HG02981 (cell line): ENCODE data around the gene NR4A3.
"Not testable (repeated sequence)": the region's sequence is repeated elsewhere in the genome, so short reads cannot be mapped to it uniquely, and the experiment has no call there.

Experiments used
- ATAC-seq: cut with Tn5 transposase; IDR thresholded peaks from one replicate; pipeline ENCODE4 v1.9.1; 2021; ENCODE audit warnings: mild to moderate bottlenecking, moderate library complexity; ENCODE audit not compliant: unreplicated experiment

Gene NR4A3

DNA sequence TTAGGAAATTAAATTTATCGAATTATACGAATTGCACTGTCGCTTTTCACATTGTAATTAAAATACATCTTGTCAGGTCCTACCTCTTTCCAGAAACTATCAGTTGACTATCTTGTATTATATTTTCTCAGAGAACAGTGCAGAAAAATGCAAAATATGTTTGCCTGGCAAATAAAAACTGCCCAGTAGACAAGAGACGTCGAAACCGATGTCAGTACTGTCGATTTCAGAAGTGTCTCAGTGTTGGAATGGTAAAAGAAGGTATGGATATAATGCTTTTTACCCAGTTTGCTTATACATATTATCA is 10.8 kb downstream of the NR4A3 start:
- ATAC-seq: no peak

- peak; percentile 57 for ATAC-seq
Observed at GRCh38 chr9:99833735-99834134, 12.1 kb downstream of the NR4A3 start.

DNA sequence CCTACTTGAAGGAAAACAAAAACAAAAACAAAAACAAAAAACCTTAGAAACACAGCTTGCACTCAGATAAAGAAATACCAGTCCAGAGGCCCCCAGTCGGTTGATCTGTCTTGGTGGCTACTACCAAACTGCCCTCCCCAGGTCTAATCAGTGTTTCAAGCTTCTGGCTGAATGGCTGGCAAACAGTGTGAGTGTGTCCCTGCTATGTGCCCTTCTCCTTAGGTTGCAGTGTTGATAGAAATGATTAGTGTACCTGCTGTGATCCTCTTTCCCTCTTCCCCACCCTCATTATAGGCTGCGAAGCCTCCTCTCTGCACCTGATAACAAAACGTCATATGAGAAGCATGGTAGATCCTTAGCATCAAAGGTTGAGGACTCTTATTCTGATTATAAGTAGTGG is 12.8 kb downstream of the NR4A3 start:
- ATAC-seq: no peak

GRCh38 chr9:99835142-99835541 is 13.5 kb downstream of the NR4A3 start:
- no peak for ATAC-seq

DNA sequence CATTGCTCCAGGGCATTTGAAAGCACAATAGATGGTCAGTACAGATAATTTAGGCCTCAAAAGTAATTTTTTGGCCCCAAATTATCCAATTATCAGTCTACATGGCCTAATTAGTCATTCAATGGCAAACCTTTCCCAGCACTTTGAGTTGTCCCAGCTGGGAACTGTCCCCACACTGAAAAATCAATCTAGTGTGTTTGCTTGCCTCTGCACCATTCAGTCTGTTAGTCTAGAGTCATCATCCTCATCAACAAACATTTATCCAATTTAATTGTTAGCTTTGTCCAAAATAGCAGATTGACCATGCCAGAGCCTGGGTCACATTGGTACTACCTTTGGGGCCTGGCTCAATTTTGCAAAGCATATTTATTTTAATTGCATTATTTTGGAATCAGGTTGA is 13.9 kb downstream of the NR4A3 start:
- ATAC-seq: no peak

DNA sequence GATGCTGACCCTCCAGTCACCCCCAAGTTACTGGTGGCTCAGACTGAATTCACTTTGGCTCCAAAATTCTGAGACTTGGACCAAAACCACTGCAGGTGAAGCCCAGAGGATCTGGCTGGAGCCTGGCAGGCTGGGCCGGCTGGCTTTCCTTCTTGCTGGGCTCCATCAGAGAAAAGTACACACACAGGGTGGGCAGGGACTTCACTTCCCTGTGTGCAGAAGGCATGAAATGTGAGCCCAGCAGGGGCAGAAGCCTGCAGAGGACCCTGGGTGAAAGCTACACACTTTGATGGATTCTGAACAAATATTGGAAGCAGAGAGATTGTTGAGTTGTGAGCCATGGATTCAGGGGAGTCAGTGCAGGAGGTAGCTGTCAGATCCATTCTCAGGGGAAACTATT is 18.4 kb downstream of the NR4A3 start:
- no peak for ATAC-seq

DNA sequence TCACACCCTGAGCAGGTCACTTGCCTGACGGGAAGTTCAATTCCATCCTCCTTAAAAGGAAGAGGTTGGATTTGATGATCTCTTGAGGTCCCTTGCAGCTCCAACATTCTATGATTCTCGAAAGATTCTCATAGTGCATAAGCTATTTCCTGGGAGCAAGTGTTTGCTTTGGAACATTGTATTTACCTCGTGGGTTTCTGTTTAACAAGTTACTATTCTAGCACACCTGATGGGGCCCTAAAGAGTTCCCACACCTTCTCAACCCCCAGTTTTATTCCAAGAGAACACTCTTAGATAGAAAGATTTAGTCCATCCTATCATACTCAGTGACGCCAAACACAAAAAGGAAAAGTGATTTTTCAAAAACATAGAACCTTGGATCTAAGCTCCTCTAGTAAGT is 23.4 kb downstream of the NR4A3 start:
- ATAC-seq: no peak

- no peak for ATAC-seq
Observed at GRCh38 chr9:99848447-99848846, 26.8 kb downstream of the NR4A3 start.

GRCh38 chr9:99850736-99851499 is 29.2 kb downstream of the NR4A3 start:
- no peak for ATAC-seq

GRCh38 chr9:99851500-99851822 is 29.8 kb downstream of the NR4A3 start:
- peak; percentile 92 for ATAC-seq

GRCh38 chr9:99852617-99853016 is 30.9 kb downstream of the NR4A3 start:
- peak; percentile 63 for ATAC-seq

DNA sequence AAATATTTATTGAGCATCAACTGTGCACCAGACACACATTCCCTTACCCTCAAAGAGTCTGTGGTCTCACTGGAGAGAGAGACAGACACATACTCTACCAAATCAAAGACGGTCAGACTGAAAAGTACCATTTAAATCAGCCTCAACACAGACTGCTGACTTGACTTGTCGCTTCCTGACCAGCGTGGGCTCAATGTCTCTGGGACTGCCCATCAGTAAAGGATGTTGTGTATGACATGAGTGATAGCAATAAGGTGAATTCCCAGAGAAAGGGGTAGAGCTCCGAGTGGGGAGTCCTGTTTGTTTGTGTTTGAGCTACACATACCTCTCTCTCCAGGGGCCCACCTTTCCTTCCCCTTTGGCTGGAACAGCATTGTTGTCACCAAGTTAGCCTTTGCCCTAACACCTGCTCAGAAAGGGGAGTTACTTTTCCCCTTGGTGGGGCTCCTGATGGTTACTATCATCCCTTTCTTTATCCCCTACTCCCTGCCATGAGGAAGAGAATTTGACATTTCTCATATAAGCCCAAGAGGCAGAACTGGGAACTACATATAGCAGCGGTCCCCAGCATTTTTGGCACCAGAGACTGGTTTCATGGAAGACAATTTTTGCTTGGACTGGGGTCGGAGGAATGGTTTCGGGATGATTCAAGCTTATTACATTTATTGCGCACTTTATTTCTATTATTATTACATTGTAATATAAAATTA is 33.9 kb downstream of the NR4A3 start:
- ATAC-seq: no peak

DNA sequence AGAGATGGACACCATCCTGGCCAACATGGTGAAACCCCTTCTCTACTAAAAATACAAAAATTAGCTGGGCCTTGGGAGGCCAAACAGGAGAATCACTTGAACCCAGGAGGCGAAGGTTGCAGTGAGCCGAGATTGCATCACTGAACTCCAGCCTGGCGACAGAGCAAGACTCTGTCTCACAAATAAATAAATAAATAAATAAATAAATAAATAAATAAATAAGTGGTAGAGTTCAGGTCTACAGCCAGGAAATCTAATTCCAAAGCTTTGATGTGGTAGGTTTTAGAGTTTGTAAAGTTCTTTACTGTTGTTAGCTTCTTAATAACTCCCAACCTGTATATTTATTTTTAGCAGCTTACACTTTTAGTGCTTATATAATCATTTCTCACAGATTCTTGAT is 35.9 kb downstream of the NR4A3 start:
- not testable (repeated sequence) for ATAC-seq

- no peak for ATAC-seq
Observed at GRCh38 chr9:99858087-99858486, 36.4 kb downstream of the NR4A3 start.

DNA sequence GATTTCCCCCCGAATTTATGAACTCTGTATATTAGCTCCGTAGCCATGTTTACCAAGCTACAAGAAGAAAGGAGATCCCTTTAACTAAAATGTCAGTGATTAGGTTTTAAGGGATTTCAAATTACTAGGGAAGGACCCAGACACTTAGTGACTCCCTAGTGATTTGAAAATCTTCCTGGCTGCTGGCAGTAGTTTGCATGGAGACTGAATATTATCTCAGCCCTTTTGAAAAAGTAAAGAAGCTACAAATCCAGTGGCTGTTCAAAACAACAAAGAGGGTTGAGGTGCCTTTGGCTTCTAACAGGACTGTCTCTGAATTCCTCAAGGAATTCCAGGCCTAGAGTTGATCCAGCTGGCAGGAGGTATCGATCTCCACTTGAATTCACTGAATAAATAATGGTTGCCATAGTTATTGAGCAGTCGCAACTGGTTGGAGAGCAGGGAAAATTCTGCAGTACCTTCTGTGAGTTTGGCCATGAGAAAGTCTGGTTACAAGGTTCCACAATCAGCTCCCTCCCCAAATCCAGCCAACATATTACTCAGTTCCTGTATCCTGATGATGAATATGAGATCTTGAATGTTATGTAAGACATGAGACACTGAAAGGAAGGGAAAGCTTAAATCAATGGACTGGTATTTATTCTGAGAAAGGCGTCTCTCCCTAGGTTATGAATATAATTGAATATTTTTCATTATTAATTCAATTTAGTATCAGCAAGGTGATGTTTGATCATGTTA is 37.7 kb downstream of the NR4A3 start:
- ATAC-seq: no peak

- no peak for ATAC-seq
Observed at GRCh38 chr9:99860266-99860665, 38.6 kb downstream of the NR4A3 start.

- ATAC-seq: no peak
Observed at GRCh38 chr9:99863955-99864354, 42.3 kb downstream of the NR4A3 start.

DNA sequence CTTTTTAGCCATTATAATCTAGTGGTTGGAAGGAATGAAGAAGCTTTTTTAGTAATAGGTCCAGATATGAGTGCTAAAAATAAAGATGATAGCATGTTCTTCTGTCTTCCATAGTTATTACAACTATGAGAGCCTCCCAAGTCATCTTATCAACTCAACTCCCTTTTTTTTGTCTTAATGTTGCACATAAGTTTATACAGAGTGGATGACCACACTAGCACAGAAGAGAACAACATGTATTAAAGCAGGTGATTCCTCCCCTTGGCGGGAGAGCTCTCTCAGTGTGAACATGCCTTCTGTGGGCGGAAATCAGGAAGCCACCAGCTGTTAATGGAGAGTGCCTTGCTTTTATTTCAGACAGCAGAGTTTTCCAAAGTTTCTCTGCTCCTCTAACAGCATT is 44.7 kb downstream of the NR4A3 start:
- no peak for ATAC-seq

DNA sequence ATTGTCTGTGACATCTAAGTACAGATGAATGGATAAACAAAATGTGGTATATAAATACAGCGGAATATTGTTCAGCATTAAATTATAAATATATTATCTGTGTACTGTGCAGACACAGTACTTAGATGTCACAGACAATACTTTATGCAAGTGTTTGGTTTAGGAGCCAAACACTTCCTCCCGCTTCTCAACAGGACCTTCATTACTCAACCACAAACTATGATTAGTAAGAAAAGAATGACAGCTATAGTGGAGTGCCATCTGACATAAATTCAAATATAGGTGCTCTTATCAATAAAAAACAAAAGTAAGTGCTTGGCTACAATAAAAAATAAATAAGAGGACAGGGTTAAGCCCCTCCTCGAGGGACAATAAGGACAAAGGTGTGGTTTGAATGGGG is 45.9 kb downstream of the NR4A3 start:
- ATAC-seq: no peak

DNA sequence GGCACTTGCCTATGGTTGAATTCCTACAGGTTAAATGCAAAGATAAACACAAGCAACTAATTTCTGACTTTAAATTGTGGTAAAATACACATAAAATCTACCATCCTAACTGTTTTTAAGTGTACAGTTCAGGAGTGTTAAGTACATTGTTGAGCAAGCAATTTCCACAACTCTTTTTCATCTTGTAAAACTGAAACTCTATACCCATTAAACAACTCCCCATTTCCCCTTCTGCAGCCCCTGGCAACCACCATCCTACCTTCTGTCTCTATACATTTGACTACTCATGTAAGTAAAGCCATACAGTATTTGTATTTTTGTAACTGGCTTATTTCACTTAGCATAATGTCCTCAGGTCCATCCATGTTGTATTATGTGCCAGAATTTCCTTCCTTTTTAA is 46.3 kb downstream of the NR4A3 start:
- peak; percentile 65 for ATAC-seq

DNA sequence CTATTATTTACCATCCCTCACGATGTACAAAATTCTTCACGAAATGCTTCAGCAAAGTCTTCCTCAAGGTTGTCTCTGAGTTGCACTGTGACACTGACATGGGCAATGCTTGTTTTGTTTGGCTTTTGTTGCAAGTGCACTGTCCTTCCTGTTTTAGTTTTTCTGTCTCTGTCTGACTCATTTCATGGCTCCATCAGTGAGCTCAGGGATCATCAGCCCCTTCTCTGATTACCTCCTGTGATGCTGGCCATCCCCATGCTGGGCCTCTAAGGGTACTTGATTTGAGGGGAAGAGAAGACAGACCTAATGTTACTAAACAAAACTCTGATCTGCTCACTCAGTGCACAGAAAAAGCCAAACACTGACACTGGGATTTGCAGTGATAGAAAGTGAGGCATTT is 47.2 kb downstream of the NR4A3 start:
- ATAC-seq: peak; percentile 81

GRCh38 chr9:99870126-99870525 is 48.4 kb downstream of the NR4A3 start:
- no peak for ATAC-seq
